Heart right ventricle (tissue), 16 donors: ENCODE measurements around the gene GZMM. TPM values are rescaled to one million over a fixed set of nuclear protein-coding genes. Genes with fewer than 3 reads are reported as not detected.

Experiments
- ATAC-seq, 8 donors: fragments of 200-7000 bp; cut with Tn5 transposase; one replicate each; pipeline ENCODE4 v1.9.1; 2020; ENCODE audit warnings: mild to moderate bottlenecking in 8 of 8, moderate library complexity in 8 of 8, moderate number of reproducible peaks in 1 of 8
- DNase-seq, 2 donors: peaks; one replicate each; pipeline ENCODE4 v3.0.0-alpha.2; 2020
- H3K27ac ChIP-seq, 10 donors: fragments of 200-600 bp; sonication (generic) in 2 of 10; one replicate each; pipeline versions ENCODE4 v1.5.0 to v1.8.0; 2020 to 2022; ENCODE audit warnings: mild to moderate bottlenecking in 3 of 10
- H3K27me3 ChIP-seq, 7 donors: fragments of 200-600 bp; one replicate each; pipeline ENCODE4 v1.8.0; 2021 to 2022; ENCODE audit warnings: mild to moderate bottlenecking in 2 of 7
- H3K36me3 ChIP-seq, 9 donors: fragments of 200-600 bp; sonication (generic) in 1 of 9; one replicate each; pipeline versions ENCODE4 v1.5.0 to v1.8.0; 2020 to 2022; ENCODE audit warnings: mild to moderate bottlenecking in 2 of 9
- H3K4me1 ChIP-seq, 9 donors: fragments of 200-600 bp; sonication (generic) in 1 of 9; one replicate each; pipeline versions ENCODE4 v1.5.0 to v1.8.0; 2020 to 2022; ENCODE audit warnings: mild to moderate bottlenecking in 4 of 9
- H3K4me3 ChIP-seq, 10 donors: fragments of 200-600 bp; sonication (generic) in 2 of 10; one replicate each; pipeline versions ENCODE4 v1.5.0 to v1.8.0; 2020 to 2022; ENCODE audit warnings: mild to moderate bottlenecking in 7 of 10, moderate library complexity in 2 of 10
- H3K9me3 ChIP-seq, 11 donors: fragments of 200-600 bp in 10 of 11; sonication (generic) in 2 of 11; one replicate each; pipeline versions ENCODE4 v1.5.0 to v1.8.0; 2013 to 2022; ENCODE audit warnings: mild to moderate bottlenecking in 2 of 11, control low read depth in 1 of 11, moderate library complexity in 1 of 11
- CTCF ChIP-seq, 9 donors: fragments of 200-600 bp; sonication (generic) in 2 of 9; IDR thresholded peaks; one replicate each; pipeline versions ENCODE4 v1.5.0 to v1.8.0; 2021 to 2022; ENCODE audit warnings: antibody characterized with exemption in 9 of 9, mild to moderate bottlenecking in 5 of 9, moderate library complexity in 1 of 9
- WGBS, 2 donors: extraction: QIAGEN DNeasy Blood & Tissue Kit; methylation state at CpG; one replicate each; pipeline ENCODE4 v1.1.7; 2013; ENCODE audit warnings: inconsistent platforms in 1 of 2; 5-methylcytosine and 5-hydroxymethylcytosine counted together
- intact Hi-C, 10 donors: fragments of 100-400 bp; cut with DNase I; formaldehyde crosslinking; loops; one replicate each; pipeline versions ENCODE4 v1.11.1 to v1.14.2; 2022
- polyA plus RNA-seq, 2 donors: library from polyadenylated mRNA; stranded (reverse); fragments of 200-250 nt; gene quantifications; one replicate each; pipeline ENCODE4 v1.2.3, GENCODE V29; 2013
- total RNA-seq, 10 donors: library from RNA; stranded (reverse); fragmentation: NEBNext Ultra II Directional in 3 of 10; extraction: Animal tissue kit (Norgen Biotek cat#: 25700) in 3 of 10; gene quantifications; one replicate each; pipeline versions ENCODE4 v1.2.1 to v1.2.4, GENCODE V29; 2021 to 2023
- donor health status: Arrhythmogenic right ventricular cardiomyopathy.
- donor health status: ischemic (EF 13 %, LVEDD 7.1; RV severe dilation, severe dysfunction).
- donor health status: healthy with polysubstance abuse.
- donor health status: DM: no; HTN: yes; CAD: no.
- donor health status: DM: no; HTN: no; CAD: no.
- donor health status: ischemic (EF 25% LVEDD 6.9; RV normal size, moderate dysfunction).
- donor health status: ischemic (EF 25% LVEDD 5.7; RV mildly dilated, moderate dysfunction).
- donor health status: healthy.
- donor health status: DM: yes; HTN: yes; CAD: no.
- donor health status: Ischemic cardiomyopathy.
- donor health status: ischemic (EF 35%, LVEDD 5.7; RV mildly dilated, moderate dysfunction).
- donor health status: nonischemic (EF 11% LVEDD 7.7; RV severe dilation, severe dysfunction).
- donor health status: DM: yes; HTN: yes; CAD: no.
- donor health status: PGD.
- donor health status: ischemic (EF 29% LVEDD 5.4; RV normal size, mild dysfunction).
- donor health status: nonischemic (EF 23%, LVEDD 6.1; RV moderate dilation, normal function).

The GZMM gene
- total and polyA plus RNA-seq, 12 donors: 0.25 to 2.7 (median 0.44) TPM; not detected in 7

- H3K4me1 ChIP-seq: no peaks in the 10 kb centered on the region
- WGBS, 2 donors: 59 to 60% methylated on average over 29 of the region's 29 CpGs
- intact Hi-C loops: no loop called here
- peaks cover 0 to 14% (median 0%) of the 10 kb centered on the region in 9 donors for H3K36me3 ChIP-seq
- DNase-seq (peak in 1 of 2 donors; percentile 53), ATAC-seq (peak; percentile 18 to 58 (median 42))
- H3K27me3 ChIP-seq: peaks cover 0 to 11% (median 0%) of the 10 kb centered on the region in 7 donors
- peaks cover 0 to 9% (median 0%) of the 10 kb centered on the region in 11 donors for H3K9me3 ChIP-seq
- no peak for TF ChIP-seq CTCF (IDR thresholded peaks at IDR 0.05)
- no peak overlapping the region for H3K27ac ChIP-seq
- H3K4me3 ChIP-seq: peak overlapping the region in 4 of 10 donors; percentile 1 to 12 (median 11)
Observed at GRCh38 chr19:524062-524674, 19.7 kb upstream of the GZMM start.

GRCh38 chr19:525029-525428, 18.8 kb upstream of the GZMM start:
- no peak overlapping the region for H3K27ac ChIP-seq
- no peak for ATAC-seq
- no peak overlapping the region for H3K4me3 ChIP-seq
- 66 to 73% methylated on average over 18 of the region's 18 CpGs for WGBS, 2 donors
- no peaks in the 10 kb centered on the region for H3K4me1 ChIP-seq
- intact Hi-C loops: no loop called here
- no peak for TF ChIP-seq CTCF (IDR thresholded peaks at IDR 0.05)
- peaks cover 0 to 9% (median 0%) of the 10 kb centered on the region in 11 donors for H3K9me3 ChIP-seq
- H3K36me3 ChIP-seq: peaks cover 0 to 6% (median 0%) of the 10 kb centered on the region in 9 donors
- peaks cover 0 to 11% (median 0%) of the 10 kb centered on the region in 7 donors for H3K27me3 ChIP-seq
- no peak for DNase-seq

GRCh38 chr19:525857-526419, 17.9 kb upstream of the GZMM start:
- 37 to 44% methylated on average over 13 of the region's 13 CpGs for WGBS, 2 donors
- H3K9me3 ChIP-seq: peaks cover 0 to 9% (median 0%) of the 10 kb centered on the region in 11 donors
- peaks cover 0 to 7% (median 5%) of the 10 kb centered on the region in 9 donors for H3K4me1 ChIP-seq
- ATAC-seq: no peak
- H3K36me3 ChIP-seq: peaks cover 0 to 3% (median 0%) of the 10 kb centered on the region in 9 donors
- no peak for TF ChIP-seq CTCF (IDR thresholded peaks at IDR 0.05)
- DNase-seq: no peak
- no peak overlapping the region for H3K4me3 ChIP-seq
- H3K27ac ChIP-seq: no peak overlapping the region
- peaks cover 0 to 11% (median 0%) of the 10 kb centered on the region in 7 donors for H3K27me3 ChIP-seq
- intact Hi-C loops: no loop called here

- WGBS, 2 donors: 68 to 71% methylated on average over 38 of the region's 38 CpGs
- DNase-seq (no peak), ATAC-seq (peak in 2 of 8 donors; percentile 0 to 1)
- H3K27me3 ChIP-seq: peaks cover 0 to 11% (median 0%) of the 10 kb centered on the region in 7 donors
- peak overlapping the region; percentile 76 to 100 (median 93) for H3K4me3 ChIP-seq
- no peak for TF ChIP-seq CTCF (IDR thresholded peaks at IDR 0.05)
- peaks cover 0 to 4% (median 0%) of the 10 kb centered on the region in 9 donors for H3K36me3 ChIP-seq
- peaks cover 14 to 34% (median 30%) of the 10 kb centered on the region in 9 donors for H3K4me1 ChIP-seq
- H3K27ac ChIP-seq: peak overlapping the region; percentile 81 to 100 (median 98)
- intact Hi-C loops: loop anchor here in 3 of 10 donors (2.0 to 10.0 kb wide), 4 partner anchors 24 to 104 kb away; partner anchors contain the start of genes POLRMT (in 2 of the 3), BSG (in 1 of the 3), FGF22 (in 1 of the 3) and TPGS1 (in 1 of the 3)
- no peaks in the 10 kb centered on the region for H3K9me3 ChIP-seq
Observed at GRCh38 chr19:530134-531008, 13.5 kb upstream of the GZMM start.
